ENCODE measurements around the gene RAD23B. TPM values are rescaled to one million over a fixed set of nuclear protein-coding genes. Genes with fewer than 3 reads are reported as not detected.

The RAD23B gene
- total and polyA plus RNA-seq, 4 experiments from 2014 or later: 8.1 to 54.2 (median 30.8) TPM

DNA sequence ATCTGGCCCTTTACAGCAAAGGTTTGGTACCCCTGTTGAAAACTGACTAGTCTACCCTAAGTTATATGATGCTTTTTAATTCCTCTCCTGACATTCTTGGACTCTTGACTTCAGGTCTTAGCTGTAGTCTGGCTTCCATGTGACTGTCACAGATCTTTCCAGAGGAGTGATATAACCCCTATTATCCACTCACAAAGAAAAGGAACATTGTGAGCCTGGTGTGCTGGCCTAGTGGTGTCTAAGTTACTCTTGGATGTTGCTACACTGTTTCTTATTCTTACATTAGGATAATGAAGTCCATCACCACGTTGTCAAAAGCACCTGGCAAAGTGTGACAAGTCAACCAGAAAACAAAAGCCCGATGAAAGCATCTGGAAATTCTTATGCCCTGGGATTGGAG lies 49.8 kb downstream of the RAD23B start:
- Mint-ChIP-seq H3K27me3 (no peaks in the 10 kb centered on the region), H3K36me3 (peaks cover 57 to 67% of the 10 kb centered on the region in 2 donors), H3K9me3 (no peaks in the 10 kb centered on the region), H3K4me3 (no peak overlapping the region), H3K4me1 (peaks cover 0 to 4% (median 3%) of the 10 kb centered on the region in 4 donors), H3K27ac (peak overlapping the region in 3 of 7 donors; percentile 14 to 59 (median 23))
- Histone ChIP-seq H3K4me1 (ENCODE audit: insufficient read depth, low read length) (no peaks in the 10 kb centered on the region), H3K4me3 (ENCODE audit: low read length in 2 of 2) (no peak overlapping the region), H3K27ac (ENCODE audit: low read depth, low read length) (no peak overlapping the region), H3K36me3 (ENCODE audit: insufficient read depth, low read length) (peaks cover 39% of the 10 kb centered on the region), H3K27me3 (ENCODE audit: insufficient read depth, low read length) (no peaks in the 10 kb centered on the region), H3K9me3 (ENCODE audit: control insufficient read depth in 1 of 2, low read length in 2 of 2) (no peaks in the 10 kb centered on the region)
- intact Hi-C loops (cut with micrococcal nuclease): no loop called here
- DNase-seq: no peak
- ChIA-PET CTCF (ENCODE audit: partially characterized antibody) (interaction anchor here (1.2 to 2.0 kb wide), 4 partner anchors 8 to 93 kb away, joined by 4 to 6 read pairs (median 5); no protein-coding TSS in a partner anchor), POLR2A (ENCODE audit: partially characterized antibody) (no interaction called here)

DNA sequence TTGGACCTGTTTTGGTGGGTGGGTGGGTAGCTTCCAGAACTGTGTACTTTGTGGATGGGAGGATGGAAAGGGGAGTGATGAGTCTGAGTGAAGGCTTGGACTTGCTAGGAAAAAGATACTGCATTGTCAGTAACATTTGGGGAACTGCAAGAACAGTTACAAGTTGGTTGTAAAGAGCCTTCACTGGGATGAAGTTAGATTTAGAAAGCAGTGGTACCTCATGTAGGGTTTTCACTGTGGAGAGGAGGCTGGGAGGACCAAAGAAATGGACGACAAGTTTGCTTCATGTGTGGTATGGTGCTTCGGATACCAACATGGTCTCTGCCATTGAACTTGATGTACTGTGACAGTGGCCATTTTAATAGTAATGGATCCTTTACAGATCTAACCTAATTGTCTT lies 50.3 kb downstream of the RAD23B start:
- peak overlapping the region in 1 of 7 donors; percentile 59 for H3K27ac Mint-ChIP-seq
- H3K27ac ChIP-seq (ENCODE audit: low read depth, low read length): no peak overlapping the region
- ChIA-PET POLR2A (ENCODE audit: partially characterized antibody) (no interaction called here), CTCF (ENCODE audit: partially characterized antibody) (interaction anchor here (1.2 to 2.0 kb wide), 4 partner anchors 8 to 94 kb away, joined by 4 to 6 read pairs (median 5); no protein-coding TSS in a partner anchor)
- no peak overlapping the region for H3K4me3 Mint-ChIP-seq
- H3K4me1 ChIP-seq (ENCODE audit: insufficient read depth, low read length): no peaks in the 10 kb centered on the region
- DNase-seq: no peak
- no peaks in the 10 kb centered on the region for H3K9me3 Mint-ChIP-seq
- H3K4me3 ChIP-seq (ENCODE audit: low read length in 2 of 2): no peak overlapping the region
- H3K36me3 Mint-ChIP-seq: peaks cover 52 to 62% of the 10 kb centered on the region in 2 donors
- intact Hi-C loops (cut with micrococcal nuclease): no loop called here
- peaks cover 0 to 4% (median under 1%) of the 10 kb centered on the region in 4 donors for H3K4me1 Mint-ChIP-seq
- H3K27me3 ChIP-seq (ENCODE audit: insufficient read depth, low read length): no peaks in the 10 kb centered on the region
- H3K27me3 Mint-ChIP-seq: no peaks in the 10 kb centered on the region
- H3K9me3 ChIP-seq (ENCODE audit: control insufficient read depth in 1 of 2, low read length in 2 of 2): no peaks in the 10 kb centered on the region
- peaks cover 39% of the 10 kb centered on the region for H3K36me3 ChIP-seq (ENCODE audit: insufficient read depth, low read length)

DNA sequence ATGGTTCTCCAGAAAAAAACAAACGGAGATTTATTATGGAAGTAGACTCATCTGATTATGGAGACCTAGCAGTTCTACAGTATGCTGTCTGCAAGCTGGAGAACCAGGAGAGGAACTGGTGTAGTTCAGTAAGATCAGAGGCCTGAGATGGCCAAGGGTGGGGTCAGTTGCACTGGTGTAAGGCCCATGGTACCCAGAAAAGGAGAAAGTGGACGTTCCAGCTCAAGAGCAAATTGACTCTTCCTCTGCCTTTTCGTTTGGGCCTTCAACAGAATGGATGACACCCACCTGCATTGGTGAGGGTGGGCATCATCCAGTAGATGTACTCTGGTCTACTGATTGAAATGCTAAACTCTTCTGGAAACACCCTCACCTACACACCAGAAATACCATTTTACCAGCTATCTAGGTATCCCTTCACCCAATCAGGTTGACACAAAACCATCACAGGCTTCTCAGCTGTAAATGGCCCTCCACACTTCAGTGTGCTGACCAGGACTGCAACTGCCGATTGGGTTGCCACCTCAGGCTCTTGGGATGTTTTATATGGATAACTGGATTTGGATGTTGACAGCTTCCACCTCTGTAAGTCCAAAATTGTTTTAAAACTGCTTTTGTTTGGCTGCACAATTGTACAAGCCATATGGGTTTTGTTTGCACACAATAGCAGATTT lies 51.2 kb downstream of the RAD23B start:
- intact Hi-C loops (cut with micrococcal nuclease): no loop called here

DNA sequence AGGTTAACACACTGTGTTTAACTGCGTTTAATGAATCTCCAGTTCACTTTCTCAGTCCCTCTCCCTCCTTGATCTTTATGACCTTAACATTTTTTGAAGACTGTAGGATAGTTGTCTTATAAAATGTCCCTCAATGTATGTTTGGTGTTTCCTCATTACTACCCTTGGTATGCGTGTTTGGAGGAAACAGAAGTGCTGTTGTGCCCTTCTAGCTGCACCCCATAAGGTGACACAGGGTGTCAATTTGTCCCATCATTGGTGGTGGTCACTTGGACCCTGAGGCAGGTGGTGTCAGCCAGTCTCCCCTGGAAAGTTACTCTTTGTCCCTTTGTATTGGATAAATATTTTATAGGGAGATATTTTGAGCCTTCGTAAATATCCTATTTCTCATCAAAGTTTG lies 52.3 kb downstream of the RAD23B start:
- intact Hi-C loops (cut with micrococcal nuclease): no loop called here
- peaks cover 25% of the 10 kb centered on the region for H3K36me3 ChIP-seq (ENCODE audit: insufficient read depth, low read length)
- Mint-ChIP-seq H3K27ac (peak overlapping the region in 4 of 7 donors; percentile 29 to 61 (median 49)), H3K27me3 (no peaks in the 10 kb centered on the region), H3K4me1 (peaks cover 0 to 4% (median 2%) of the 10 kb centered on the region in 4 donors), H3K4me3 (no peak overlapping the region), H3K36me3 (peaks cover 44 to 48% of the 10 kb centered on the region in 2 donors), H3K9me3 (peaks cover 0 to 2% (median 0%) of the 10 kb centered on the region in 8 donors)
- H3K27ac ChIP-seq (ENCODE audit: low read depth, low read length): no peak overlapping the region
- no peak for DNase-seq
- ChIA-PET POLR2A (ENCODE audit: partially characterized antibody) (no interaction called here), CTCF (ENCODE audit: partially characterized antibody) (interaction anchor here (0.9 to 9.3 kb wide), 3 partner anchors 10 to 198 kb away, joined by 4 to 210 read pairs (median 6); no protein-coding TSS in a partner anchor)
- no peaks in the 10 kb centered on the region for H3K9me3 ChIP-seq (ENCODE audit: control insufficient read depth in 1 of 2, low read length in 2 of 2)
- H3K4me3 ChIP-seq (ENCODE audit: low read length in 2 of 2): no peak overlapping the region
- H3K27me3 ChIP-seq (ENCODE audit: insufficient read depth, low read length): no peaks in the 10 kb centered on the region
- no peaks in the 10 kb centered on the region for H3K4me1 ChIP-seq (ENCODE audit: insufficient read depth, low read length)

More for the DNA sequence above, 51.2 kb downstream of the RAD23B start:
- H3K4me1 ChIP-seq (ENCODE audit: insufficient read depth, low read length): no peaks in the 10 kb centered on the region
- Mint-ChIP-seq H3K4me1 (peaks cover 0 to 4% (median under 1%) of the 10 kb centered on the region in 4 donors), H3K36me3 (peaks cover 48 to 55% of the 10 kb centered on the region in 2 donors), H3K9me3 (peaks cover 0 to 2% (median 0%) of the 10 kb centered on the region in 8 donors), H3K27ac (no peak overlapping the region), H3K27me3 (no peaks in the 10 kb centered on the region), H3K4me3 (no peak overlapping the region)
- H3K27ac ChIP-seq (ENCODE audit: low read depth, low read length): no peak overlapping the region
- DNase-seq: no peak
- no peaks in the 10 kb centered on the region for H3K9me3 ChIP-seq (ENCODE audit: control insufficient read depth in 1 of 2, low read length in 2 of 2)
- peaks cover 36% of the 10 kb centered on the region for H3K36me3 ChIP-seq (ENCODE audit: insufficient read depth, low read length)
- H3K27me3 ChIP-seq (ENCODE audit: insufficient read depth, low read length): no peaks in the 10 kb centered on the region
- H3K4me3 ChIP-seq (ENCODE audit: low read length in 2 of 2): no peak overlapping the region
- POLR2A ChIA-PET (ENCODE audit: partially characterized antibody): no interaction called here
- CTCF ChIA-PET (ENCODE audit: partially characterized antibody): interaction anchor here (0.9 to 9.3 kb wide), 4 partner anchors 8 to 96 kb away, joined by 4 to 210 read pairs (median 6); no protein-coding TSS in a partner anchor

- POLR2A ChIA-PET (ENCODE audit: partially characterized antibody): no interaction called here
- no peaks in the 10 kb centered on the region for H3K9me3 ChIP-seq (ENCODE audit: control insufficient read depth in 1 of 2, low read length in 2 of 2)
- Mint-ChIP-seq H3K9me3 (peaks cover 0 to 2% (median 0%) of the 10 kb centered on the region in 8 donors), H3K4me3 (no peak overlapping the region), H3K36me3 (peaks cover 29 to 32% of the 10 kb centered on the region in 2 donors), H3K4me1 (peaks cover 6 to 9% (median 7%) of the 10 kb centered on the region in 4 donors), H3K27me3 (no peaks in the 10 kb centered on the region), H3K27ac (peak overlapping the region in 5 of 7 donors; percentile 7 to 59 (median 36))
- H3K27ac ChIP-seq (ENCODE audit: low read depth, low read length): no peak overlapping the region
- DNase-seq: no peak
- CTCF ChIA-PET (ENCODE audit: partially characterized antibody): interaction anchor here (1.1 to 9.3 kb wide), 4 partner anchors 12 to 199 kb away, joined by 4 to 210 read pairs (median 4); no protein-coding TSS in a partner anchor
- intact Hi-C loops (cut with micrococcal nuclease): no loop called here
- peaks cover 5% of the 10 kb centered on the region for H3K4me1 ChIP-seq (ENCODE audit: insufficient read depth, low read length)
- H3K4me3 ChIP-seq (ENCODE audit: low read length in 2 of 2): no peak overlapping the region
- peaks cover 12% of the 10 kb centered on the region for H3K36me3 ChIP-seq (ENCODE audit: insufficient read depth, low read length)
- H3K27me3 ChIP-seq (ENCODE audit: insufficient read depth, low read length): no peaks in the 10 kb centered on the region
Measured at GRCh38 chr9:107336718-107337360, 53.8 kb downstream of the RAD23B start.

DNA sequence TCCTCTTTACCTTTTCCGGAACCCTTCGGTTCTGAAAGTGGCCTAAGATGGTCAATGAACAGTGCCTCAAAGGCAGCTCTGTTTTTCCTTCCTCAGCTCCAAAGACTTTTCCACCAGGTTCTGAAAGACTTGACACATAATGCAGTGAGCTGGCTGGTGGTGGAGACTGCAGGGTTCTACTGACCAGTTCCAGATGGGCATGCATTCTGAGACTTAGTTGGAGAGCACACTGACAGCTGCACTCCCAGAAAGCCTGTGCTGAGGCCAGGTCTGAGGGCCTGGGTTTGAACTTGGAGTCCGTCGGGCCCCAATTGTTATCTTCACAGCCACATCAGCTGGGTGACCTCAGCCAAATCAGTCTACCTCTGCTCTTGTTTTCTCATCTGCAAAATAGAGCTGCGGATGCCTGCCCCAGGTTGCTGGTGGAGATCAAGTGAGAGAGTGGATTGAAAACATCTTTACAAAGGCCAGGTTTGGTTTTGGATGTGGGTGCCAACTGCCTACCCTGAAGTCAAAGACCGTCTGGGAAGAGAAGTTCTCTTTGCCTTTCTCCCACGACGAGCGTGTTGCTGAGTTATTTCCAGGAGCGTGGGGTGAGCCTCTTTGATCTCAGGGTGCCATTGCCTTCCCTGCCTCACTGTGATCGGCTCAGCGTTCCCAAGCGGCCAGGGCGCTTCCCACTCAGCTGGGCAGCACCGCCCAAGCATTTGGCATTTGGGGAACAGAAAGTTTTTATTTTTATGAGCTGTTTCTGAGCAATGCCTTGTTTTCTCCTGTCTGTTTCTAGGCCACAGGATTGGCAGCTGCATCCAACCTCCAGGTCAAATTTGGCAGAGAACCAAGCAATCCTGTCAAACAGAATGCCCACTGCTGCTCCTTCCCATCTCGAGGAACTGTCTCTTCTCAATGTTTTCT lies 54.9 kb downstream of the RAD23B start:
- peaks cover 6 to 9% (median 7%) of the 10 kb centered on the region in 4 donors for H3K4me1 Mint-ChIP-seq
- DNase-seq: no peak
- peak overlapping the region in 1 of 8 donors; percentile 53 for H3K4me3 Mint-ChIP-seq
- Histone ChIP-seq H3K36me3 (ENCODE audit: insufficient read depth, low read length) (peaks cover 6% of the 10 kb centered on the region), H3K4me1 (ENCODE audit: insufficient read depth, low read length) (peaks cover 5% of the 10 kb centered on the region), H3K27ac (ENCODE audit: low read depth, low read length) (no peak overlapping the region), H3K4me3 (ENCODE audit: low read length in 2 of 2) (no peak overlapping the region), H3K9me3 (ENCODE audit: control insufficient read depth in 1 of 2, low read length in 2 of 2) (no peaks in the 10 kb centered on the region), H3K27me3 (ENCODE audit: insufficient read depth, low read length) (no peaks in the 10 kb centered on the region)
- H3K27me3 Mint-ChIP-seq: no peaks in the 10 kb centered on the region
- H3K9me3 Mint-ChIP-seq: peaks cover 0 to 2% (median 0%) of the 10 kb centered on the region in 8 donors
- intact Hi-C loops (cut with micrococcal nuclease): no loop called here
- H3K27ac Mint-ChIP-seq: peak overlapping the region in 2 of 7 donors; percentile 7 to 83
- POLR2A ChIA-PET (ENCODE audit: partially characterized antibody): interaction anchor here (0.7 kb wide), 1 partner anchor 55 kb away, joined by 3 read pairs; the partner anchor contains the start of gene RAD23B
- H3K36me3 Mint-ChIP-seq: peaks cover 19 to 22% of the 10 kb centered on the region in 2 donors
- CTCF ChIA-PET (ENCODE audit: partially characterized antibody): interaction anchor here (1.1 to 9.3 kb wide), 4 partner anchors 13 to 168 kb away, joined by 4 to 210 read pairs (median 4); no protein-coding TSS in a partner anchor

All from CD4-positive, alpha-beta memory T cell (primary cell).